HFFc6 (cell line): ENCODE results near the gene KLHL13. TPM values are rescaled to one million over a fixed set of nuclear protein-coding genes. Genes with fewer than 3 reads are reported as not detected.

Experiments
- DNase-seq: peaks from one replicate; pipeline ENCODE4 v3.0.0-alpha.2; 2018
- H3K27ac Mint-ChIP-seq: 2 replicates; pipeline ENCODE4 v1.8.0; 2020; ENCODE audit warnings: mild to moderate bottlenecking, mixed read lengths
- H3K27me3 Mint-ChIP-seq: 2 replicates; pipeline ENCODE4 v1.8.0; 2021; ENCODE audit warnings: mild to moderate bottlenecking, moderate library complexity, mixed read lengths; ENCODE audit not compliant: insufficient read depth
- H3K36me3 Mint-ChIP-seq: 2 replicates; pipeline ENCODE4 v1.8.0; 2021; ENCODE audit warnings: low read depth, mixed read lengths
- H3K4me1 Mint-ChIP-seq: 2 replicates; pipeline ENCODE4 v1.8.0; 2020; ENCODE audit warnings: low read depth, mixed read lengths
- H3K4me3 Mint-ChIP-seq: 2 replicates; pipeline ENCODE4 v1.8.0; 2020; ENCODE audit warnings: mild to moderate bottlenecking, moderate library complexity, mixed read lengths
- H3K9me3 Mint-ChIP-seq: 2 replicates; pipeline ENCODE4 v1.8.0; 2020; ENCODE audit warnings: mild to moderate bottlenecking, mixed read lengths
- long read RNA-seq: library from polyadenylated mRNA; unstranded; transcript quantifications from one replicate; pipeline ENCODE4 v2.0.0, GENCODE V29; 2019
- total RNA-seq, 6 experiments: library from RNA; stranded (reverse); fragmentation: NEBNext Ultra II Directional; extraction: Animal tissue kit (Norgen Biotek cat#: 25700); gene quantifications; 2 replicates in 1 of 6; 3 replicates in 5 of 6; pipeline ENCODE4 v1.2.3, GENCODE V29; 2021
- TF ChIP-seq, protein P1 (sequence below): fragments of 200-600 bp; sonication (generic); IDR thresholded peaks from 2 replicates; pipeline ENCODE4 v1.5.0; 2021; ENCODE audit warnings: antibody characterized with exemption, mild to moderate bottlenecking

KLHL13 gene, protein sequence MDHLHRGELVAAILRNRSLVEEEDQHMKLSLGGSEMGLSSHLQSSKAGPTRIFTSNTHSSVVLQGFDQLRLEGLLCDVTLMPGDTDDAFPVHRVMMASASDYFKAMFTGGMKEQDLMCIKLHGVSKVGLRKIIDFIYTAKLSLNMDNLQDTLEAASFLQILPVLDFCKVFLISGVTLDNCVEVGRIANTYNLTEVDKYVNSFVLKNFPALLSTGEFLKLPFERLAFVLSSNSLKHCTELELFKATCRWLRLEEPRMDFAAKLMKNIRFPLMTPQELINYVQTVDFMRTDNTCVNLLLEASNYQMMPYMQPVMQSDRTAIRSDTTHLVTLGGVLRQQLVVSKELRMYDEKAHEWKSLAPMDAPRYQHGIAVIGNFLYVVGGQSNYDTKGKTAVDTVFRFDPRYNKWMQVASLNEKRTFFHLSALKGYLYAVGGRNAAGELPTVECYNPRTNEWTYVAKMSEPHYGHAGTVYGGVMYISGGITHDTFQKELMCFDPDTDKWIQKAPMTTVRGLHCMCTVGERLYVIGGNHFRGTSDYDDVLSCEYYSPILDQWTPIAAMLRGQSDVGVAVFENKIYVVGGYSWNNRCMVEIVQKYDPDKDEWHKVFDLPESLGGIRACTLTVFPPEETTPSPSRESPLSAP
- under 1 TPM in 3 of 6 experiments, not detected in 3; 0.05 to 0.14 (median 0.07) TPM for total RNA-seq
- long read RNA-seq = 0 reads

DNA sequence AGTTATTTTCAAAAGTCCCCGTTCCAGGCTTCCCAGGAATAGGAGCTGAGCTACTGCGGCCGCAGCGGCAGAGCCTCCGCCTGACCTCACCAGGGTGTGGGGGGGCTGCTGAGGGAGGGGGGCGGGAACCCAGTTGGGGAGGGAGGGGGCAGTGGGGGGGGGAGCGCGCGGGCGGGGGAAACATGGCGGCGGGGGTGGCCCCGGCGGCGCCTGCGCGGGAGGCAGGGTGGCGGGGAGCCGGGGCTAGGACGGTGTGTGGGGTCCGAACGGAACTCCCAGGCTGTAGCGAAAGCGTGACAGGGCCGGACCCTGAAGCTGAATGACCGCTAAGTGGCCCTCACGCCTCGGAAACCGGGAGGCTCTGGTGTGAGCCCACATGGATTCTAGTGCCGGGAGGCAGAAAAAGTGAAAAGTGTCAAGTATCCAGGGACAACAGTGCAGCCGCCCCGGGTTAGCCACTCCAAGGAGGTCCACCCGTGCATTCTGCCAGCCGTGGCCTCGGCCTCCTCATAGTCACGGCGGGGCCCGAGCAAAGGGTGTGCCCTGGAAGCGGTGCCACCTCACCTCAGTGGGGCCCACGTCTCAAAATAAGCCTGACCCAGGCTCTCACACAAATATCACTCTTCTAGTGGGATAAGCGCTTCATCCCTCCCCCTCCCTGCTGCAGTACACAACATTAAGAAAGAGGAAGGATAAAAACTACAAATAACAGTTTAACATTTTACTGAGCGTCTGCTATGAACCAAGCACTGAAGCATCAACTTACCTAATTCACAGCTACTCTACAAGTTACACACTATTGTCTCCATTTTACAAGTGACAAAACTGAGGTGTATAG, at the start of gene KLHL13:
TSS of gene KLHL13 (minus strand) at position 98 of the 838 bp plus-strand sequence. CDS start 88,337 bp downstream, outside the sequence.
- H3K36me3 Mint-ChIP-seq = no peaks in the 10 kb centered on the region
- TF ChIP-seq, protein P1, sequence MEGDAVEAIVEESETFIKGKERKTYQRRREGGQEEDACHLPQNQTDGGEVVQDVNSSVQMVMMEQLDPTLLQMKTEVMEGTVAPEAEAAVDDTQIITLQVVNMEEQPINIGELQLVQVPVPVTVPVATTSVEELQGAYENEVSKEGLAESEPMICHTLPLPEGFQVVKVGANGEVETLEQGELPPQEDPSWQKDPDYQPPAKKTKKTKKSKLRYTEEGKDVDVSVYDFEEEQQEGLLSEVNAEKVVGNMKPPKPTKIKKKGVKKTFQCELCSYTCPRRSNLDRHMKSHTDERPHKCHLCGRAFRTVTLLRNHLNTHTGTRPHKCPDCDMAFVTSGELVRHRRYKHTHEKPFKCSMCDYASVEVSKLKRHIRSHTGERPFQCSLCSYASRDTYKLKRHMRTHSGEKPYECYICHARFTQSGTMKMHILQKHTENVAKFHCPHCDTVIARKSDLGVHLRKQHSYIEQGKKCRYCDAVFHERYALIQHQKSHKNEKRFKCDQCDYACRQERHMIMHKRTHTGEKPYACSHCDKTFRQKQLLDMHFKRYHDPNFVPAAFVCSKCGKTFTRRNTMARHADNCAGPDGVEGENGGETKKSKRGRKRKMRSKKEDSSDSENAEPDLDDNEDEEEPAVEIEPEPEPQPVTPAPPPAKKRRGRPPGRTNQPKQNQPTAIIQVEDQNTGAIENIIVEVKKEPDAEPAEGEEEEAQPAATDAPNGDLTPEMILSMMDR = no peak
- no peak for DNase-seq

DNA sequence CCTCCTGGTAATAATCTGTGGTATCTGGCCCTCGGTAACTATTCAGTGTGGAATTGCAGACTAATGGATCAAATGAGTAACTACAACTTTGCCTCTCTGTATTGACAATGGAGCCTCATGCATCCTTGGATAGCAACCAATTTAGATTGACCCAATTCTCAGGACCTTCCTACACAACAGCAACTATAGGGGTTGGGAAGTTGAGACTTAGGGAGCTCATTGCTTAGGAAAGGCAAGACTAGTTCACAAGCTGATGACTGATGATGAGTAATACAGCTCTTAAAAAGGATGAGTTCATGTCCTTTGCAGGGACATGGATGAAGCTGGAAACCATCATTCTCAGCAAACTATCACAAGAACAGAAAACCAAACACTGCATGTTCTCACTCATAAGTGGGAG, 47.5 kb upstream of the KLHL13 start:
- no peaks in the 10 kb centered on the region for H3K27me3 Mint-ChIP-seq
- H3K27ac Mint-ChIP-seq = no peak overlapping the region
- no peaks in the 10 kb centered on the region for H3K4me1 Mint-ChIP-seq
- H3K36me3 Mint-ChIP-seq = no peaks in the 10 kb centered on the region; the same call in 1 of the 2 replicates
- DNase-seq = no peak
- TF ChIP-seq, protein P1 = no peak
- no peaks in the 10 kb centered on the region for H3K9me3 Mint-ChIP-seq
- no peak overlapping the region for H3K4me3 Mint-ChIP-seq

More for the DNA sequence above, at the start of gene KLHL13:
- Mint-ChIP-seq H3K27me3 (no peaks in the 10 kb centered on the region; the same call in none of the 2 replicates), H3K4me1 (no peaks in the 10 kb centered on the region), H3K9me3 (no peaks in the 10 kb centered on the region), H3K27ac (no peak within 1 kb of the TSS), H3K4me3 (peak within 1 kb of the TSS; percentile 73)

DNA sequence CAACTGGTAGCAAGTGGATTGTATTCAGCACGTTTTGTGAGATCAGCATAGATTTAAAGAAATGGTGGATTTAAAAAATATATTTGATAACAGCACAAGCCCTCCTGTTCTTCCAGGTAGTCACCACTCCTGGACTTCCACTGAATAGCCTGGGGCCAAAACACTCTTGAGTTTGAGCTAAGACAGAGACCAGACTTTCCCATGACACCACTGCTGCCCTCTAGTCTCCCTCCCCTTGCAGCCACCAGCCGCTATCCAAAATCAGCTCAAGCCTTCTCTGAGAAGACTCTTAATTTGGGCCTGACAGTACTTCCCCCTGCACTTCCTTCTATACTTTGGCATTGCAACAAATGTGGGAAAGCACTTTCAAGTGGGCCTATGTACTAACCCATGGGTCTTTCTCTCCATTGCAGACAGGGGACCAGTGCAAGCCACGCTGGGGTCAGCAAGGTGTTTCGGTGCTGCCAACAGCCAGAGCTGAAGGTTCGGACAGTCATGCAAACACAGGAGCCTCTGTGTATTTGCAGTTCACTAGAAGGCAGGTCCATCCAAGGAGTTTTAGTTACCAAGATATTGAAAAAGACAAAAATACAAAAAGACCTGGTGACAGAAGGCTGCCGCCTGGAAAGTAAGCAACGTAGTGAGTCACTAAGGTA, 40.5 kb upstream of the KLHL13 start:
- Mint-ChIP-seq H3K4me3 (no peak overlapping the region), H3K4me1 (no peaks in the 10 kb centered on the region), H3K9me3 (no peaks in the 10 kb centered on the region; the same call in 1 of the 2 replicates), H3K27ac (no peak overlapping the region), H3K27me3 (no peaks in the 10 kb centered on the region), H3K36me3 (no peaks in the 10 kb centered on the region)
- DNase-seq = no peak
- TF ChIP-seq, protein P1 = no peak

DNA sequence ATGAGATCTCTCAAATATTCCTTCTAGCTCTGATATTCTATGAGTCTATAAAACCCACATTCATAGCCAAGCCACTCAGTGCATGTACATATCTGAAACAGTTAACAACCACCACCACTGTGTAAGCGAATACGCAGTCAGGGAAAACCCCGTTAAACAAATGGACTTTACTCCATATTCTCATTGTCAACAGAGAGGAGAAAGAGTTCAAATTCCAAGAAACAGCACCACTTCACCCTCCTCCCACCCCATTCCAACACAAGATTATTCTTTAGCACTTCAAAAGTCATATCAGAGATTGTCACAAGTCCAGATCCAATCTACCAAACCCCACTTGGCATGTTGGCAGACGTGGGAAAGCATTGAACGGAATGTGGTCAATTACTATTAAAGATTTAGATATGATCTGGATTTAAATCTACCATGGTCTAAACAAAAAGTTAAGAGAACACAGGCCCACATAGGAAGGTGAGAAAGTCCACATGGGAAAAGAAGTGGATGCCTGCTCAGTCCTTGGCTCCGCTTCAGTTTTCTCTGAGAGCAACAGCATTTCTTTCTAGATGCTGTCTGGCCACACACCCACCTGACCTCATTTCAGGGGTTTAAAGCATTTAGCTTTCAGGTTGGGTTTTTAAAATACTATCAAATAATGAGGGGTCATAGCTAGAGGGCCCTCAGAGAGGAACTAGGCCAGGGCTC, 39.8 kb upstream of the KLHL13 start:
- H3K27me3 Mint-ChIP-seq = peaks cover 3% of the 10 kb centered on the region; the same call in 1 of the 2 replicates
- H3K4me1 Mint-ChIP-seq = no peaks in the 10 kb centered on the region
- no peak overlapping the region for H3K4me3 Mint-ChIP-seq
- no peaks in the 10 kb centered on the region for H3K36me3 Mint-ChIP-seq
- TF ChIP-seq, protein P1 = no peak
- DNase-seq = no peak
- no peaks in the 10 kb centered on the region; the same call in 1 of the 2 replicates for H3K9me3 Mint-ChIP-seq
- no peak overlapping the region for H3K27ac Mint-ChIP-seq
